HG03139 (cell line): ENCODE data around the gene NCKIPSD.

Experiments used
- ATAC-seq: cut with Tn5 transposase; IDR thresholded peaks from one replicate; pipeline ENCODE4 v1.9.1; 2021; ENCODE audit not compliant: unreplicated experiment

The NCKIPSD gene

DNA sequence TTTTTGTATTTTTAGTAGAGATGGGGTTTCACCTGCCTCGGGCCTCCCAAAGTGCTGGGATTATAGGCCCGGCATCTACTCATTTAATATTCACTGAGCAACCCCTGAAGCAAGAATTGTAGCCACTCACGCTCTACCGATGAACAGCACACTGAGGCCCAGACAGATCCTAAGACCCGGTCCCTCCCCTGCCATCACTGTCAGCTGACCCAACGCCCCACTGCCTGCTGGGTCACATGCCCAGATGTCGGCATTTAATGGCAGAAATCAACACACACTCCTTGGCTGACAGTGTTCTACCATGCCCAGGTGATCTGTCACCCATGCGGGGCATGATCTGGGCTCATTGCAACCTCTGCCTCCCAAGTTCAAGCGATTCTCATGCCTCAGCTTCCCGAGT is 60.9 kb downstream of the NCKIPSD start:
- ATAC-seq, result no peak

DNA sequence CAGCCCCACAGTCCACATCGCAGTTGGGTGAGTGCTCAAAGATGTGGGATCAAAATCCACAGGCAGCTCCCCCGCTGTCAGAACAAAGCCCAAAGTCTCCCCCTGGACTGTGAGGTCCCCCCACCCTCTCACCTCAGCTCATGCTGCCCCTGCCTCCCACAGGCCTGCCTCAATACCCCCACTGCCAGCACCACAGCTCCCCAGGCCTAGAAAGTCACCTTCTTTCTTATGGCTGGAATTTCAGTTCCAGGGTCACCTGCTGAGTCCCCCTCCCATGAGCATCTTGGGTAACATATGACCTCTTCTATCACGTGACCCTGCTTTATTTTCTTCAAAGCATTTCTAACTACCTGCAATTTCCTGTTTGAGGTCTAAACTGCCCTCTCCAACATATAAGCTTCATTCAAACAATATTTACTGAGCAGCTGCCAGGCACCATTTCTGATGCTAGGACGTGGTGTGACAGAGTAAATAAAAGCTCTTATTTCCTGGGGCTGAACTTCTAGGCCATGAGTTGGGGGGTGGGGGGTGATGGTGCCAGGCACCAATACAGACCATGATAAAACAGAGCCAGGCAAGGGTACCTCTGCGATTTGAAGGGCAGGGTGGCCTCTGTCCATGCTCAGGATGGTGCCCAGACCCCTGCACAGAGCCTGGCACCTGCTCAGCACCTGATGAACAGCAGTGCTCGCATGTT is 61.7 kb downstream of the NCKIPSD start:
- ATAC-seq, result no peak
